DOHH2 (cell line): ENCODE data around the gene STX1B.
A peak's percentile ranks its signal among the peaks of the same experiment; 100 is the strongest.

Source experiments
- H3F3A ChIP-seq: fragments of 200-600 bp; sonication (generic), shearing (Covaris generic); 2 replicates; pipeline ENCODE4 v1.6.0; 2016; ENCODE audit warnings: antibody characterized with exemption, mild to moderate bottlenecking; ENCODE audit not compliant: control insufficient read depth, insufficient read depth
- H3K27ac ChIP-seq: fragments of 200-600 bp; sonication (generic); 2 replicates; pipeline ENCODE4 v1.5.1; 2014; ENCODE audit warnings: low read depth, mild to moderate bottlenecking, low read length, moderate library complexity
- H3K27me3 ChIP-seq: fragments of 200-600 bp; sonication (generic); 2 replicates; pipeline ENCODE4 v1.6.1; 2014; ENCODE audit warnings: mild to moderate bottlenecking, low read length, mixed read lengths; ENCODE audit not compliant: control insufficient read depth
- H3K36me3 ChIP-seq: fragments of 200-600 bp; sonication (generic); 2 replicates; pipeline ENCODE4 v1.6.1; 2014; ENCODE audit warnings: mild to moderate bottlenecking, low read length, moderate library complexity, mixed read lengths; ENCODE audit not compliant: control insufficient read depth
- H3K4me1 ChIP-seq: fragments of 200-600 bp; sonication (generic); 2 replicates; pipeline ENCODE4 v1.6.1; 2014; ENCODE audit warnings: mild to moderate bottlenecking, low read length, mixed read lengths; ENCODE audit not compliant: control insufficient read depth
- H3K4me2 ChIP-seq: fragments of 200-600 bp; sonication (generic); 2 replicates; pipeline ENCODE4 v1.6.0; 2014; ENCODE audit warnings: mild to moderate bottlenecking, low read length, moderate library complexity
- H3K4me3 ChIP-seq: fragments of 200-600 bp; sonication (generic); 2 replicates; pipeline ENCODE4 v1.5.1; 2014; ENCODE audit warnings: mild to moderate bottlenecking, low read length, mixed read lengths
- H3K79me2 ChIP-seq: fragments of 200-600 bp; sonication (generic); 2 replicates; pipeline ENCODE4 v1.6.1; 2014; ENCODE audit warnings: mild to moderate bottlenecking, low read length, mixed read lengths; ENCODE audit not compliant: control insufficient read depth
- H3K9me2 ChIP-seq: fragments of 200-600 bp; sonication (generic); replicated peaks from 2 replicates; pipeline ENCODE4 v1.6.1; 2014; ENCODE audit warnings: mild to moderate bottlenecking, low read length, mixed read lengths; ENCODE audit not compliant: control insufficient read depth
- H3K9me3 ChIP-seq: fragments of 200-600 bp; sonication (generic); 2 replicates; pipeline ENCODE4 v1.6.1; 2014; ENCODE audit warnings: antibody characterized with exemption, low read length, mixed read lengths; ENCODE audit not compliant: control insufficient read depth, insufficient read depth
- H4K20me1 ChIP-seq: fragments of 200-600 bp; sonication (generic); 2 replicates; pipeline ENCODE4 v1.6.0; 2014; ENCODE audit warnings: low read depth, mild to moderate bottlenecking, antibody characterized with exemption, low read length, moderate library complexity; ENCODE audit not compliant: control insufficient read depth, insufficient read depth
- EZH2phosphoT487 ChIP-seq: fragments of 200-600 bp; sonication (generic); IDR thresholded peaks from 2 replicates; pipeline ENCODE4 v1.6.1; 2017; ENCODE audit warnings: borderline replicate concordance, mild to moderate bottlenecking, antibody characterized with exemption, low read length, moderate library complexity, mixed read lengths
- TF ChIP-seq, protein P1 (sequence below): fragments of 200-600 bp; sonication (generic); IDR thresholded peaks from one replicate; pipeline ENCODE4 v1.5.1; 2014; ENCODE audit warnings: antibody characterized with exemption, mild to moderate bottlenecking, low read depth, low read length; ENCODE audit not compliant: poor library complexity, severe bottlenecking

The STX1B gene

DNA sequence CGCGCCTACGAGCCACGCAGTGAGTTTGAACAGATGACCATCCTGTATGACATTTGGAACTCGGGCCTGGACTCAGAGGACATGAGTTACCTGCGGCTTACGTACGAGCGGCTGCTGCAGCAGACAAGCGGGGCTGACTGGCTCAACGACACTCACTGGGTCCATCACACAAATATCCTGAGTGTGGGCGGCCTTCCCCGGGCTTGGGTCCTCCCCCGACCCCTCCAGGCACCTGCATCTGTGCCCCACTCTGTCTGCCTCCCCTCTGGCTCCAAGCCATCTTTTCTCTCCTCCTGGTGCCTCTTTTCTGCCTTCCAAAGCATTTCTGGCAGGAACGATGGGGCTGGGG lies 30.4 kb downstream of the STX1B start:
- H4K20me1 ChIP-seq: no peaks in the 10 kb centered on the region
- no peaks in the 10 kb centered on the region for H3F3A ChIP-seq
- H3K27me3 ChIP-seq: no peaks in the 10 kb centered on the region
- no peak overlapping the region for H3K4me2 ChIP-seq
- no peaks in the 10 kb centered on the region for H3K9me3 ChIP-seq
- no peaks in the 10 kb centered on the region for H3K9me2 ChIP-seq
- TF ChIP-seq EZH2phosphoT487: no peak
- TF ChIP-seq, protein P1, sequence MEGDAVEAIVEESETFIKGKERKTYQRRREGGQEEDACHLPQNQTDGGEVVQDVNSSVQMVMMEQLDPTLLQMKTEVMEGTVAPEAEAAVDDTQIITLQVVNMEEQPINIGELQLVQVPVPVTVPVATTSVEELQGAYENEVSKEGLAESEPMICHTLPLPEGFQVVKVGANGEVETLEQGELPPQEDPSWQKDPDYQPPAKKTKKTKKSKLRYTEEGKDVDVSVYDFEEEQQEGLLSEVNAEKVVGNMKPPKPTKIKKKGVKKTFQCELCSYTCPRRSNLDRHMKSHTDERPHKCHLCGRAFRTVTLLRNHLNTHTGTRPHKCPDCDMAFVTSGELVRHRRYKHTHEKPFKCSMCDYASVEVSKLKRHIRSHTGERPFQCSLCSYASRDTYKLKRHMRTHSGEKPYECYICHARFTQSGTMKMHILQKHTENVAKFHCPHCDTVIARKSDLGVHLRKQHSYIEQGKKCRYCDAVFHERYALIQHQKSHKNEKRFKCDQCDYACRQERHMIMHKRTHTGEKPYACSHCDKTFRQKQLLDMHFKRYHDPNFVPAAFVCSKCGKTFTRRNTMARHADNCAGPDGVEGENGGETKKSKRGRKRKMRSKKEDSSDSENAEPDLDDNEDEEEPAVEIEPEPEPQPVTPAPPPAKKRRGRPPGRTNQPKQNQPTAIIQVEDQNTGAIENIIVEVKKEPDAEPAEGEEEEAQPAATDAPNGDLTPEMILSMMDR: no peak
- H3K27ac ChIP-seq: no peak overlapping the region
- H3K4me3 ChIP-seq: no peak overlapping the region
- H3K36me3 ChIP-seq: peaks cover 78% of the 10 kb centered on the region
- no peaks in the 10 kb centered on the region; the same call in 1 of the 2 replicates for H3K4me1 ChIP-seq
- no peaks in the 10 kb centered on the region for H3K79me2 ChIP-seq

DNA sequence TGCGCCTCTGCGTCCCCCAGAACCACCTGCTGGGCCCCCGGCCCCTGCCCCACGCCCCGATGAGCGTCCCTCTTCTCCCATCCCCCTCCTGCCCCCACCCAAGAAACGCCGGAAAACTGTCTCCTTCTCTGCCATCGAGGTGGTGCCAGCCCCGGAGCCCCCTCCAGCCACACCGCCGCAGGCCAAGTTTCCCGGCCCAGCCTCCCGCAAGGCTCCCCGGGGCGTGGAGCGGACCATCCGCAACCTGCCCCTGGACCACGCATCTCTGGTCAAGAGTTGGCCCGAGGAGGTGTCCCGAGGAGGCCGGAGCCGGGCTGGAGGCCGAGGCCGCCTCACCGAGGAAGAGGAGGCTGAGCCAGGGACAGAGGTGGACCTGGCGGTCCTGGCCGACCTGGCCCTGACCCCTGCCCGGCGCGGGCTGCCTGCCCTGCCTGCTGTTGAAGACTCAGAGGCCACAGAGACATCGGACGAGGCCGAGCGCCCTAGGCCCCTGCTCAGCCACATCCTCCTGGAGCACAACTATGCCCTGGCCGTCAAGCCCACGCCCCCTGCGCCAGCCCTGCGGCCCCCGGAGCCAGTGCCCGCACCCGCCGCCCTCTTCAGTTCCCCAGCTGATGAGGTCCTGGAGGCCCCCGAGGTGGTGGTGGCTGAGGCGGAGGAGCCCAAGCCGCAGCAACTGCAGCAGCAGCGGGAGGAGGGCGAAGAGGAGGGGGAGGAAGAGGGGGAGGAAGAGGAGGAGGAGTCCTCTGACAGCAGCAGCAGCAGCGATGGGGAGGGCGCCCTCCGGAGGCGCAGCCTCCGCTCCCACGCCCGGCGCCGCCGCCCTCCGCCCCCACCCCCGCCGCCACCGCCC lies 31.0 kb downstream of the STX1B start:
- Histone ChIP-seq H3K27ac (no peak overlapping the region), H3K9me2 (no peaks in the 10 kb centered on the region), H3K36me3 (peaks cover 76% of the 10 kb centered on the region), H3K4me2 (no peak overlapping the region), H3K79me2 (no peaks in the 10 kb centered on the region), H3K9me3 (no peaks in the 10 kb centered on the region), H3K4me1 (no peaks in the 10 kb centered on the region), H4K20me1 (no peaks in the 10 kb centered on the region), H3K4me3 (no peak overlapping the region), H3K27me3 (no peaks in the 10 kb centered on the region), H3F3A (no peaks in the 10 kb centered on the region)
- TF ChIP-seq EZH2phosphoT487: no peak
- TF ChIP-seq, protein P1: no peak

DNA sequence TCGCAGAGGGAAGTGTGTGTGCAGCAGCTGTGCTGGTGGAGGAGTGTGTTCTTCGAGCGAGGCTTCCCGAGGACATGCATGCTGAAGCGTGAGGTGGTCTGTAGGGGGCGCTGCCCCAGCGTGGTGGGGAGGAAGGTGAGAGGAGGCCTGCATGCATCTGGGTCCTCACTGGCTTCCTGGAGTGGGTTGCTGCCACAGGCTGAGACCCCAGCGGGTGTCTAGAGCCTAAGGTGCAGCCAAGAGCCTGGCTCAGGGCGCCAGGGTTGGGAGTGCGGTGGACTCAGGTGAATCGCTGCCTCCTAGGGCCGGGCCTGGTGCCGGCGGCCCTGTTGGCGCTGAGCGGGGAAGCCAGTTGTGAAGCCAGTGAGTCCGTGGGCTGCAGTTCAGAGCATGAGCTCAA lies 32.9 kb downstream of the STX1B start:
- H3K9me3 ChIP-seq: no peaks in the 10 kb centered on the region
- H3K27me3 ChIP-seq: no peaks in the 10 kb centered on the region
- no peak overlapping the region for H3K4me3 ChIP-seq
- H3K9me2 ChIP-seq: no peaks in the 10 kb centered on the region
- H3F3A ChIP-seq: no peaks in the 10 kb centered on the region
- TF ChIP-seq, protein P1: peak; percentile 73
- no peak for TF ChIP-seq EZH2phosphoT487
- no peaks in the 10 kb centered on the region for H3K4me1 ChIP-seq
- no peak overlapping the region for H3K27ac ChIP-seq
- H4K20me1 ChIP-seq: no peaks in the 10 kb centered on the region
- peaks cover 77% of the 10 kb centered on the region for H3K36me3 ChIP-seq
- no peak overlapping the region for H3K4me2 ChIP-seq
- no peaks in the 10 kb centered on the region for H3K79me2 ChIP-seq
